SK-N-SH (cell line): Measurements from ENCODE around the gene PCIF1. TPM values are rescaled to one million over a fixed set of nuclear protein-coding genes. Genes with fewer than 3 reads are reported as not detected.

Experiments used
- CTCF ChIA-PET: fragments of 300-600, 350-600 bp; formaldehyde crosslinking; extraction: SDS; loops from one replicate; lab custom pipeline; 2021; lab: Yijun Ruan, JAX
- POLR2A ChIA-PET: fragments of 350-600 bp; sonication (Branson Sonifier 250); formaldehyde crosslinking; extraction: SDS; loops from one replicate; lab custom pipeline; 2020; ENCODE audit warnings: antibody characterized with exemption, inconsistent platforms; lab: Yijun Ruan, JAX
- DNase-seq: peaks from one replicate; pipeline ENCODE4 v3.0.0; 2012
- H2AFZ ChIP-seq: fragments of 200-600 bp; sonication (generic); 2 replicates; pipeline ENCODE4 v1.8.1; 2016; ENCODE audit warnings: antibody characterized with exemption, mild to moderate bottlenecking, low read depth
- H3F3A ChIP-seq: fragments of 200-600 bp; sonication (generic); replicated peaks from 2 replicates; pipeline ENCODE3; 2016; ENCODE audit warnings: antibody characterized with exemption, mild to moderate bottlenecking; ENCODE audit not compliant: insufficient read depth
- H3K27ac ChIP-seq, 2 experiments: fragments of 200-500 bp in 1 of 2; fragments of 200-600 bp in 1 of 2; sonication (Bioruptor generic) in 1 of 2; sonication (generic), shearing (Covaris generic) in 1 of 2; 2 replicates each; pipeline versions ENCODE4 v1.5.1 to v1.6.1; 2014 to 2016; ENCODE audit warnings: low read depth in 2 of 2, inconsistent platforms in 1 of 2, low read length in 1 of 2, mild to moderate bottlenecking in 1 of 2, mixed read lengths in 1 of 2
- H3K27me3 ChIP-seq: fragments of 200-600 bp; sonication (generic), shearing (Covaris generic); 2 replicates; pipeline ENCODE4 v1.6.1; 2016; ENCODE audit warnings: mixed run types; ENCODE audit not compliant: insufficient read depth
- H3K36me3 ChIP-seq, 2 experiments: fragments of 200-500 bp in 1 of 2; fragments of 200-600 bp in 1 of 2; sonication (Bioruptor generic) in 1 of 2; sonication (generic) in 1 of 2; replicated peaks in 1 of 2; 2 replicates each; pipeline versions ENCODE3 to v1.5.1; 2014 to 2016; ENCODE audit warnings: low read length in 1 of 2, mild to moderate bottlenecking in 1 of 2; ENCODE audit not compliant: insufficient read depth in 2 of 2, control insufficient read depth in 1 of 2
- H3K4me1 ChIP-seq, 2 experiments: fragments of 200-500 bp in 1 of 2; fragments of 200-600 bp in 1 of 2; sonication (Bioruptor generic) in 1 of 2; sonication (generic), shearing (Covaris generic) in 1 of 2; 2 replicates each; pipeline versions ENCODE4 v1.5.1 to v1.6.1; 2014 to 2016; ENCODE audit warnings: low read depth in 1 of 2, low read length in 1 of 2, mixed run types in 1 of 2; ENCODE audit not compliant: insufficient read depth in 2 of 2, control insufficient read depth in 1 of 2
- H3K4me2 ChIP-seq: fragments of 200-600 bp; sonication (generic), shearing (Covaris generic); 2 replicates; pipeline ENCODE4 v1.6.1; 2017; ENCODE audit warnings: mixed run types
- H3K4me3 ChIP-seq, 2 experiments: fragments of 200-500 bp in 1 of 2; fragments of 200-600 bp in 1 of 2; sonication (Bioruptor generic) in 1 of 2; sonication (generic), shearing (Covaris generic) in 1 of 2; 2 replicates each; pipeline versions ENCODE4 v1.5.1 to v1.8.1; 2014 to 2016; ENCODE audit warnings: low read depth in 2 of 2, inconsistent platforms in 1 of 2, low read length in 1 of 2, mild to moderate bottlenecking in 1 of 2, mixed read lengths in 1 of 2, moderate library complexity in 1 of 2
- H3K79me2 ChIP-seq: fragments of 200-600 bp; sonication (generic); 2 replicates; pipeline ENCODE4 v1.8.1; 2017; ENCODE audit warnings: mild to moderate bottlenecking; ENCODE audit not compliant: insufficient read depth
- H3K9ac ChIP-seq: fragments of 200-600 bp; sonication (generic); 2 replicates; pipeline ENCODE4 v1.6.1; 2017; ENCODE audit warnings: mixed run types
- H3K9me2 ChIP-seq: fragments of 200-600 bp; sonication (generic); 2 replicates; pipeline ENCODE4 v1.6.1; 2017; ENCODE audit warnings: mixed run types
- H3K9me3 ChIP-seq: fragments of 200-600 bp; sonication (generic); 2 replicates; pipeline ENCODE4 v1.6.1; 2017; ENCODE audit warnings: mixed run types, mild to moderate bottlenecking, moderate library complexity
- H4K20me1 ChIP-seq: fragments of 200-600 bp; sonication (generic); 2 replicates; pipeline ENCODE4 v1.6.1; 2017; ENCODE audit warnings: mild to moderate bottlenecking, mixed run types; ENCODE audit not compliant: insufficient read depth
- CHD2 ChIP-seq: fragments of 150-350 bp; IDR thresholded peaks from 2 replicates; pipeline ENCODE4 v1.6.1; 2018; ENCODE audit warnings: low read length; ENCODE audit not compliant: partially characterized antibody
- EP300 ChIP-seq, 2 experiments: IDR thresholded peaks; 2 replicates each; pipeline versions ENCODE4 v1.4.0 to v1.6.1; 2012; ENCODE audit warnings: borderline replicate concordance in 1 of 2, low read depth in 1 of 2, low read length in 1 of 2
- FOSL2 ChIP-seq: IDR thresholded peaks from 2 replicates; pipeline ENCODE4 v1.4.0; 2012; ENCODE audit warnings: low read depth, mild to moderate bottlenecking, moderate library complexity, borderline replicate concordance
- FOXM1 ChIP-seq: IDR thresholded peaks from 2 replicates; pipeline ENCODE4 v1.4.0; 2012; ENCODE audit warnings: low read depth, mild to moderate bottlenecking
- MEF2A ChIP-seq: IDR thresholded peaks from 2 replicates; pipeline ENCODE4 v1.4.0; 2012; ENCODE audit warnings: low read depth, borderline replicate concordance
- MXI1 ChIP-seq: IDR thresholded peaks from 2 replicates; pipeline ENCODE4 v1.6.1; 2012; ENCODE audit warnings: mild to moderate bottlenecking, low read depth, low read length, improper control_type of control experiment
- NRF1 ChIP-seq: IDR thresholded peaks from 2 replicates; pipeline ENCODE4 v1.6.1; 2012; ENCODE audit warnings: low read depth, mild to moderate bottlenecking, low read length
- POLR2AphosphoS5 ChIP-seq: IDR thresholded peaks from 2 replicates; pipeline ENCODE4 v1.6.1; 2012; ENCODE audit warnings: low read depth, low read length
- RCOR1 ChIP-seq: fragments of 150-350 bp; IDR thresholded peaks from 2 replicates; pipeline ENCODE4 v1.6.1; 2017; ENCODE audit warnings: antibody characterized with exemption, low read length
- TAF1 ChIP-seq: IDR thresholded peaks from 2 replicates; pipeline ENCODE4 v1.6.1; 2012; ENCODE audit warnings: low read depth, mild to moderate bottlenecking, low read length, moderate library complexity, borderline replicate concordance
- TEAD4 ChIP-seq: IDR thresholded peaks from 2 replicates; pipeline ENCODE4 v1.4.0; 2012; ENCODE audit warnings: mild to moderate bottlenecking, borderline replicate concordance; ENCODE audit not compliant: insufficient read depth
- YY1 ChIP-seq: IDR thresholded peaks from 2 replicates; pipeline ENCODE4 v1.4.0; 2012; ENCODE audit warnings: low read depth, mild to moderate bottlenecking
- WGBS: methylation state at CpG from one replicate; pipeline ENCODE4 v1.1.6; 2017; ENCODE audit warnings: low lambda C conversion rate; 5-methylcytosine and 5-hydroxymethylcytosine counted together
- polyA plus RNA-seq, 3 experiments: library from polyadenylated mRNA; depleted of rRNA; stranded (reverse); fragments of >200 nt; gene quantifications; 2 replicates each; pipeline ENCODE4 v1.2.3, GENCODE V29; 2012
- TF ChIP-seq, protein P1 (sequence below): IDR thresholded peaks from 2 replicates; pipeline ENCODE4; 2012
- TF ChIP-seq, protein P2 (sequence below): fragments of 150-350 bp; IDR thresholded peaks from 2 replicates; pipeline ENCODE4 v1.6.1; 2016; ENCODE audit warnings: mild to moderate bottlenecking, low read depth, low read length
- TF ChIP-seq, protein P3 (sequence below): IDR thresholded peaks from 2 replicates; pipeline ENCODE4 v1.4.0; 2012; ENCODE audit warnings: low read depth, borderline replicate concordance

PCIF1 gene
- polyA plus RNA-seq, 1 of the 3 experiments (the other 2 are of a cell fraction), result 23.1 TPM

DNA sequence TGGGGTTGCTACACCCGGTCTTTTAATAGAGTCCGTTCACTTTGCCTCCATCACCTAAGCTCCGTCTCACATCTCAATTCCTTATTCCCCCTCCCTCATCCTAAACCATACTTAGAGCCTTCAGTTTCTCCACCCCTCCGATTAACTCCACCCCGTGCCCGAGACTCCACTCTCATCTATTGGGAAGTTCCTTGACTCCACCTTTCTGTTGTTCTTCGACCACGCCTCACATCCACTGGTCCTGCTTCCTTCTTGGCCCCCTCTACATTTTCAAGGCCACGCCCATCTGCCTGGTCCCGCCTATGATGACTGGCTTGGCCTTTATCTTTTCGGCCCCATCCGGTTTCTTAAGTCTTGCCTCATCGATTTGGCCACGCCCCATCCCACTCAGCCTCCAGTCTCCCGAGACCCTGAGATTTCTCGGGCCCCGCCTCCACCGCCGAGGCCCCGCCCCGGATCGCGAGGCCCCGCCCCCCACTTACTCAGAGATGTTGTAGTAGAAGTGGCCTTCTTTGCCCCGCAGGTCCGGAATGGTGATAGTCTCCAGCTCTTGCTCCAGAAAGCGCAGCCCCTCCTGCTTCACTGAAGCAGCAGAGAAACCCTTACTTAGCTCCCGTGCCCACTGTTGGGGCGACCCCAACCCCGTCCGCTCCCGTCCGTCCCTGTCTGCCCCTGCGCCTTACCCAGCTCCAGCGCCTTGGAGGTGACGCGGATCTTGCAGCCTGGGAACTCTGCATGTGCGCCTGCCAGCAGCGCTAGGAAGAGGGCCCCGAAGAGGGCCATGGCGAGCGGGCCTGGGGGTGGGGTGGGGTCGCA lies 23.6 kb upstream of the PCIF1 start:
- peak overlapping the region; percentile 81 to 91 for H3K27ac ChIP-seq

More for the DNA sequence above, 23.6 kb upstream of the PCIF1 start:
- ChIA-PET POLR2A (interaction anchor here (0.6 to 3.2 kb wide), 8 partner anchors 8 to 34 kb away, joined by 3 to 46 read pairs (median 5); partner anchors contain the start of genes CTSA, NEURL2, PCIF1 and ZSWIM1), CTCF (interaction anchor here (1.1 to 2.0 kb wide), 3 partner anchors 18 to 76 kb away, joined by 3 to 13 read pairs (median 6); partner anchors contain the start of genes CTSA and NEURL2)
- 3% methylated on average over 35 of the region's 43 CpGs for WGBS
- peak; percentile 96 for DNase-seq
- peak overlapping the region; percentile 41 for H2AFZ ChIP-seq
- TF ChIP-seq FOXM1 (no peak), MXI1 (peak; percentile 61), CHD2 (peak; percentile 93), TEAD4 (no peak), YY1 (no peak), NRF1 (no peak), POLR2AphosphoS5 (peak; percentile 85; the same call in 1 of the 2 replicates), RCOR1 (no peak), TAF1 (peak; percentile 77), MEF2A (no peak), EP300 (IDR thresholded peaks at IDR 0.05; ENCODE audit: borderline replicate concordance in 1 of 2, low read depth in 1 of 2, low read length in 1 of 2) (no peak), FOSL2 (0 out of 2 replicates have a peak, but pooled peaks have one; percentile 1)
- TF ChIP-seq, protein P1, sequence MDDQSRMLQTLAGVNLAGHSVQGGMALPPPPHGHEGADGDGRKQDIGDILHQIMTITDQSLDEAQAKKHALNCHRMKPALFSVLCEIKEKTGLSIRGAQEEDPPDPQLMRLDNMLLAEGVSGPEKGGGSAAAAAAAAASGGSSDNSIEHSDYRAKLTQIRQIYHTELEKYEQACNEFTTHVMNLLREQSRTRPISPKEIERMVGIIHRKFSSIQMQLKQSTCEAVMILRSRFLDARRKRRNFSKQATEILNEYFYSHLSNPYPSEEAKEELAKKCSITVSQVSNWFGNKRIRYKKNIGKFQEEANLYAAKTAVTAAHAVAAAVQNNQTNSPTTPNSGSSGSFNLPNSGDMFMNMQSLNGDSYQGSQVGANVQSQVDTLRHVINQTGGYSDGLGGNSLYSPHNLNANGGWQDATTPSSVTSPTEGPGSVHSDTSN, result no peak
- TF ChIP-seq, protein P2, sequence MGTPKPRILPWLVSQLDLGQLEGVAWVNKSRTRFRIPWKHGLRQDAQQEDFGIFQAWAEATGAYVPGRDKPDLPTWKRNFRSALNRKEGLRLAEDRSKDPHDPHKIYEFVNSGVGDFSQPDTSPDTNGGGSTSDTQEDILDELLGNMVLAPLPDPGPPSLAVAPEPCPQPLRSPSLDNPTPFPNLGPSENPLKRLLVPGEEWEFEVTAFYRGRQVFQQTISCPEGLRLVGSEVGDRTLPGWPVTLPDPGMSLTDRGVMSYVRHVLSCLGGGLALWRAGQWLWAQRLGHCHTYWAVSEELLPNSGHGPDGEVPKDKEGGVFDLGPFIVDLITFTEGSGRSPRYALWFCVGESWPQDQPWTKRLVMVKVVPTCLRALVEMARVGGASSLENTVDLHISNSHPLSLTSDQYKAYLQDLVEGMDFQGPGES, result no peak
- TF ChIP-seq, protein P3, sequence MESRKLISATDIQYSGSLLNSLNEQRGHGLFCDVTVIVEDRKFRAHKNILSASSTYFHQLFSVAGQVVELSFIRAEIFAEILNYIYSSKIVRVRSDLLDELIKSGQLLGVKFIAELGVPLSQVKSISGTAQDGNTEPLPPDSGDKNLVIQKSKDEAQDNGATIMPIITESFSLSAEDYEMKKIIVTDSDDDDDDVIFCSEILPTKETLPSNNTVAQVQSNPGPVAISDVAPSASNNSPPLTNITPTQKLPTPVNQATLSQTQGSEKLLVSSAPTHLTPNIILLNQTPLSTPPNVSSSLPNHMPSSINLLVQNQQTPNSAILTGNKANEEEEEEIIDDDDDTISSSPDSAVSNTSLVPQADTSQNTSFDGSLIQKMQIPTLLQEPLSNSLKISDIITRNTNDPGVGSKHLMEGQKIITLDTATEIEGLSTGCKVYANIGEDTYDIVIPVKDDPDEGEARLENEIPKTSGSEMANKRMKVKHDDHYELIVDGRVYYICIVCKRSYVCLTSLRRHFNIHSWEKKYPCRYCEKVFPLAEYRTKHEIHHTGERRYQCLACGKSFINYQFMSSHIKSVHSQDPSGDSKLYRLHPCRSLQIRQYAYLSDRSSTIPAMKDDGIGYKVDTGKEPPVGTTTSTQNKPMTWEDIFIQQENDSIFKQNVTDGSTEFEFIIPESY, result no peak
- peaks cover 6% of the 10 kb centered on the region for H3F3A ChIP-seq
- H3K79me2 ChIP-seq, result peaks cover 10% of the 10 kb centered on the region
- H3K4me1 ChIP-seq, result peaks cover 7 to 8% of the 10 kb centered on the region in 2 experiments; a peak in 1 of 4 replicates
- no peaks in the 10 kb centered on the region for H3K9me2 ChIP-seq
- peak overlapping the region; percentile 60 to 72 for H3K4me3 ChIP-seq
- peak overlapping the region; percentile 84 for H3K9ac ChIP-seq
- H3K27me3 ChIP-seq, result no peaks in the 10 kb centered on the region
- H3K4me2 ChIP-seq, result peak overlapping the region; percentile 99
- H3K36me3 ChIP-seq, result peaks cover 10 to 19% of the 10 kb centered on the region in 2 experiments
- no peaks in the 10 kb centered on the region; the same call in 1 of the 2 replicates for H4K20me1 ChIP-seq
- H3K9me3 ChIP-seq, result no peaks in the 10 kb centered on the region
